GM18951 (cell line): ENCODE results near the gene PTPRN2.

ENCODE experiments used
- POLR2A ChIP-seq: IDR thresholded peaks from 4 replicates; pipeline ENCODE4 v1.6.1; 2011; ENCODE audit warnings: mild to moderate bottlenecking; ENCODE audit not compliant: insufficient read length, insufficient read depth; ENCODE audit errors: extremely low read depth
- in situ Hi-C: fragments of 300-500 bp; cut with MboI; formaldehyde crosslinking; loops from one replicate; pipeline ENCODE4 v1.12.0; 2022; ENCODE audit warnings: low sequenced_read_pairs, mixed read lengths, inconsistent platforms; ENCODE audit not compliant: unreplicated experiment

Gene PTPRN2

GRCh38 chr7:157612009-157612663 lies 975.5 kb downstream of the PTPRN2 start:
- TF ChIP-seq POLR2A: no peak
- in situ Hi-C loops: no loop called here

DNA sequence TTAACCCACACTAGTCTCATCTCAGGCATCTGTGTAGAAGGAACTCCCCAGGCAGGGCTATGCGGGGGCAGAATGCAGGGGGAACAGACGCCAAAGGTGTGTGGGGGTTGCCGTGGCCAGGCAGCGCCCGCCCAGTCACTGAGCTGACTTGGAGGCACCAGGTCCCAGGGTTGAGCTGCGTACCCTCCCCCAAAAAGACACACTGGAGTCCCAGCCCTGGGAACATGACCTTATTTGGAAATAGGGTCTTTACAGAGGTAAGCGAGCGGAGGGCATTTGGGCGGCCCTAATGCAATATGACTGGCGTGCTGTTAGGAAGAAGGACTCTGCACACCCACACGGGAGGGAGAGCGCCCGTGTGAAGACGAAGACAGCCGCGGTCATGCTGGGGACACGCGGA lies 976.3 kb downstream of the PTPRN2 start:
- in situ Hi-C loops: no loop called here
- TF ChIP-seq POLR2A: no peak

DNA sequence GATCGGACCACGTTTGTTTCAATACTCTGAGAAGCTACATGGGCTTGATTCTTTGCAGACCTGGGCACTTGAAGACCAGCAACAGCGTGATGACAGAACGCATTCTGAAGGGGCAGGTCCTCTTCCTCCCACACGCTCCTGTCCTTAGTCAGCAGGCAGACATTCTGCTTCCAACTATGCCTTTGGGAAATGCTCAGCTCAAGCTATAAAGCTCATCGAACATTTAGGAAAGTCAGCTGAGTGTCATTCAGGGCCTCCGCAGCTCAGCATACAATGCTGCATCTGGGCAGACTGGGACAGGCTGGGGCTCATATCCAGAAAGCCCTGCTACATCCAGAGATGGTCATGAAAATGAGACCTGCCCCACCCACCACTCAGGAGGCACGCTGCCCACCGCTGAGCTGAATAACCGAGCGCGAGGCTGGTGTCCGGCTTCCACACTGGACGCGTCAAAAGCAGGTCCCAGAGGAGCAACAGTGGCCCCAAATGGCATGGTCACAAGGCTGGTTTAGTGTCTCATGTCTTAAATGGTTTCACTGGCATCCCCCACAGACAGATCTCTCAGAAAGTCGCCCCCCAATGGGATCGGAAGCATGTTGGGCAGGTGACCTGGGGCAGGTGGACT lies 976.8 kb downstream of the PTPRN2 start:
- no peak for TF ChIP-seq POLR2A

GRCh38 chr7:157609932-157610640 lies 977.5 kb downstream of the PTPRN2 start:
- no peak for TF ChIP-seq POLR2A
- in situ Hi-C loops: no loop called here

More for the DNA sequence above, 976.8 kb downstream of the PTPRN2 start:
- in situ Hi-C loops: no loop called here

GRCh38 chr7:157609516-157609915 lies 978.1 kb downstream of the PTPRN2 start:
- no peak for TF ChIP-seq POLR2A

GRCh38 chr7:157607218-157607617 lies 980.4 kb downstream of the PTPRN2 start:
- in situ Hi-C loops: no loop called here

More at GRCh38 chr7:157609516-157609915, 978.1 kb downstream of the PTPRN2 start:
- in situ Hi-C loops: no loop called here

GRCh38 chr7:157606140-157606539 lies 981.5 kb downstream of the PTPRN2 start:
- no peak for TF ChIP-seq POLR2A
- in situ Hi-C loops: no loop called here

More at GRCh38 chr7:157607218-157607617, 980.4 kb downstream of the PTPRN2 start:
- no peak for TF ChIP-seq POLR2A

DNA sequence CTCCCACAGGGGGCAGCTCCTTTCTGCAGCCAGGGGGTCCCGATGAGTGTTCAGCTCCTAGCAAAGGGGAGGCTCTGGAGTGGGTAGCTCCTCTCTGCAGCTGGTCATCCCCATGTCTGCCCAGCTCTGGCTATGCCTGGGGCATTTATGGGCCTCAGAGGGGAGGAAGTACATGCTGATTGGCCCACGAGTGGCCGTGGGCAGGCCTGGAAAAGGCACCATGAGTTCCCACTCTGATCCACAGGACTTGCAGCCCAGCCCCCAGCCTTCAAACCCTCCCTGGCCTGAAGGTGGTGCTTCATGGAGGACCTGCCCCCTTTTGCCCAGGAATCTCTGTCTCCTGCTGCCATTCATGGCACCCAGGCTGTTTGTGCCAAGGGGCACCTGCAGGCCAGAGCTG lies 982.0 kb downstream of the PTPRN2 start:
- in situ Hi-C loops: no loop called here

GRCh38 chr7:157604661-157605381 lies 982.8 kb downstream of the PTPRN2 start:
- in situ Hi-C loops: no loop called here
- no peak for TF ChIP-seq POLR2A

More for the DNA sequence above, 982.0 kb downstream of the PTPRN2 start:
- TF ChIP-seq POLR2A: no peak

DNA sequence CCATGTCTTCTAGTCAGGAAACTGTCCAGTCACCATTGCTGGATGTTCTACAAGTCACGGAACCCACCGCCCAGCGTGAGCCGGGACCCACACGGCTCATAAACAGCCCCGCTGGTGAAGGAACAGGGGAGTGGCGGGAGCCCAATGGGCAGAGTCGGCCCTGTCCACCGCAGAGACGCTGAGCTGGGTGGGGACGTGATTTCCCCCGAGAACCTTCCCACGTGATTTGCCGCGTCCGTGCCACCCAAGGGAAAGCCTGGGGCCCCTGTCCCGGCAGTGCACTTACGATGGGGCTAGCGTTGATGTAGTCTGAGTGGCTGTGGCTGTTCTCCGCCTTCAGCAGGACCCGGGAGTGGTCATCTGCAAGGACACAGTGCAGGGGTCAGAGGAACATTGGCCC lies 983.9 kb downstream of the PTPRN2 start:
- in situ Hi-C loops: no loop called here
- TF ChIP-seq POLR2A: no peak

DNA sequence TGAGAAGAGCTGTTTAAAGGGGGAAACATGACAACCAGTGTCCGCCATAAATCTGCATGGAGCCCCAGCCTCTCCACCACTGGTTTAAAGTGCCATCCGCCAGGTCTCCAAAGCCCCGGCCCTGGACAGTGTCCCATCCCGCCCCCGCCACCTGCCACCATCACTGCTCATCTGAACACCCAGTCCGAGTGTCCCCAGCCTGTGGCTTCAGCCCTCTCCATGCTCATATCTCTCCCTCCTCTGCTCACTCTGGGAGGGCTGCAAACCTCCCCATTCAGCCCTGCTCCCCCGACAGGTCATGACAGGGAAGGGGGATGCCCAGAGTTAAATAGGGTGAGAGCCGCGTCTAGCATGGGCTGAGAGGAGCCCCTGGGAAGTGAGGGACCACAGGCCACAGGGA lies 984.6 kb downstream of the PTPRN2 start:
- TF ChIP-seq POLR2A: no peak
- in situ Hi-C loops: no loop called here

- in situ Hi-C loops: no loop called here
- TF ChIP-seq POLR2A: no peak
These were observed 985.0 kb downstream of the PTPRN2 start for GRCh38 chr7:157602581-157602980.

DNA sequence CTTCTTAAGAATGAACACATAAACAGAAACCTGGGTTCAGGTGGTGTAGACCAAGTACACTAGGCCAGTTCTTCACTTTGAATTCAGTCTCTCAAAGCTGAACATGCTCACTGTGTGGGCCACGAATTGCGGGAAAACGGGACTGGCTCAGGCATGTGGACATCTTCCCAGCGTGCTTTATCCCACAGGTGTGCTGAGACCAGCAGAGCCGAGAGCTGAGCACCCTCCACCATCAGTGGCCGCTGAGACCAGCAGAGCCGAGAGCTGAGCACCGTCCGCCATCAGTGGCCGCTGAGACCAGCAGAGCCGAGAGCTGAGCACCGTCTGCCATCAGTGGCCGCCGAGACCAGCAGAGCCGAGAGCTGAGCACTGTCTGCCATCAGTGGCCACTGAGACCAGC lies 985.5 kb downstream of the PTPRN2 start:
- no peak for TF ChIP-seq POLR2A
- in situ Hi-C loops: no loop called here

DNA sequence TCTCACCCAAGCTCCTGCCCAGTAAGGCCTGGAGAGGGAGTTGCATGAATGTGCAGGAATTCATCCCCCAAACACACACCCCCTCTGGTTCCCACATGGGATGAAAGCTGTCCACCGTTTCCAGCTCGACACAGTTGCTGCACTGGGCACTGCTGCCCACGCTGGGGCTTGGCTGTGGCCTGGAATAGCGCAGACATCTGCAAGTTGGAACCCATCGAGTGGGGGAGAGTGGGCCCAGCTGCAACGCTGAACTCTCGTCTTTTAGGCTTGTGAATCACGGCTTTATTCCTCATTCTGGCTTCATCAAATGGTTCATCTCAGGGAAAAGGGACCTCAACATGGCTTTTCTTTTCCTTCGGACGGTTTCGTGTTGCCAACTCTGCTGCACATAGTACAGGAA lies 986.1 kb downstream of the PTPRN2 start:
- no peak for TF ChIP-seq POLR2A
- in situ Hi-C loops: no loop called here

DNA sequence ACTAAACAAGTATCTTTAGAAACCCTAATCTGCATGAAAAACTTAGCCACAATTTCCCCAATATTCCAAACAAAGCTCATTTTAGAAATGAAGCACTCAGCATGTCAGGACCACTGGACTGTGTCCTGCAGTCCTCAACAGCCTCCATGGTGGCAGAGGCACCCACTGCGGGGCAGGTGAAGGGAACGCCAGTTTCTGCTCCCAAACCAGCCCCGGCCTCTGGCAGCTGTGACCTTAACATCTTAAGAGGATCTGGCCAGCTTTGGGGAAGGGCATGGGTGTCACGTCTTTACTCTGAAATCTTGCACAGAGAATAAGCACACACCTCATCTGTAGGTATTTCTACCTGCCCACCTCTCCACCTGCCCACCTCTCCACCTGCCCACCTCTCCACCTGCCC lies 988.1 kb downstream of the PTPRN2 start:
- TF ChIP-seq POLR2A: no peak
- in situ Hi-C loops: no loop called here
